ENCODE data around the gene GPR25. TPM values are rescaled to one million over a fixed set of nuclear protein-coding genes. Genes with fewer than 3 reads are reported as not detected.

GPR25 gene
- total and polyA plus RNA-seq, 2 of the 4 experiments (the other 2 are of a cell fraction): not detected

DNA sequence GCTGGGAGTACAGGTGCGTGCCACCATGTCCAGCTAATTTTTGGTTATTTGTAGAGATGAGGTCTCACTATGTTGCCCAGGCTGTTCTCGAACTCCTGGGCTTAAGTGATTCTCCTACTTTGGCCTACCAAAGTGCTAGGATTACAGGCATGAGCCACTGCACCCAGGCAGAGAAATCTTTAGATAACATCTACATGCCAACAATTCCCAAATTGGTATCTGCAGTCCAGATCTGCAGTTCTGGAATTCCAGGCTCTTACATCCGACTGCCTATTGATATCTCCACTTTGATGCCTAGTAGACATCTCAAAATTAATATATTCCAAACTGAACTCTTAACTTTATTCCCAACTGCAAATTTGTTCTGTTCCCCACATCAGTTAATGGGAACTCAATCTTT, 45.2 kb downstream of the GPR25 start:
- no peak overlapping the region for H2AK9ac ChIP-seq (replicated peaks; ENCODE audit: low read depth, low read length, poor library complexity)
- H3K9me1 ChIP-seq (ENCODE audit: insufficient read depth, low read length): no peaks in the 10 kb centered on the region
- H2BK15ac ChIP-seq (ENCODE audit: low read depth, low read length): no peak overlapping the region
- H2BK120ac ChIP-seq (ENCODE audit: low read depth, low read length): no peak overlapping the region
- ChIA-PET POLR2A (ENCODE audit: unreplicated experiment) (no interaction called here), CTCF (interaction anchor here (0.8 kb wide), 1 partner anchor 133 kb away, joined by 3 read pairs; no protein-coding TSS in a partner anchor)
- H3K79me1 ChIP-seq (ENCODE audit: low read depth in 1 of 2, low read length in 2 of 2): no peaks in the 10 kb centered on the region
- H2BK5ac ChIP-seq (ENCODE audit: low read depth, low read length, poor library complexity, severe bottlenecking): no peak overlapping the region
- no peak overlapping the region for H2AFZ ChIP-seq (replicated peaks; ENCODE audit: low read length, poor library complexity)
- H3K4me3 ChIP-seq (ENCODE audit: insufficient read depth, low read depth, low read length): no peak overlapping the region
- H3K27ac ChIP-seq (ENCODE audit: insufficient read depth, low read length): no peak overlapping the region
- WGBS, 2 experiments (ENCODE audit: extremely low coverage in 2 of 2, insufficient read length in 1 of 2): 95% methylated on average over 2 of the region's 3 CpGs; no CpG with 5 or more reads in 1 of the 2 experiments
- H3K36me3 ChIP-seq (ENCODE audit: control insufficient read depth, insufficient read depth, low read length): no peaks in the 10 kb centered on the region
- ATAC-seq (ENCODE audit: low read depth) (no peak), DNase-seq (no peak)
- no peak overlapping the region for H3K9ac ChIP-seq (ENCODE audit: low read depth, low read length)
- no peak overlapping the region for H4K8ac ChIP-seq (ENCODE audit: low read depth in 2 of 2, low read length in 2 of 2)
- TF ChIP-seq, protein P1, sequence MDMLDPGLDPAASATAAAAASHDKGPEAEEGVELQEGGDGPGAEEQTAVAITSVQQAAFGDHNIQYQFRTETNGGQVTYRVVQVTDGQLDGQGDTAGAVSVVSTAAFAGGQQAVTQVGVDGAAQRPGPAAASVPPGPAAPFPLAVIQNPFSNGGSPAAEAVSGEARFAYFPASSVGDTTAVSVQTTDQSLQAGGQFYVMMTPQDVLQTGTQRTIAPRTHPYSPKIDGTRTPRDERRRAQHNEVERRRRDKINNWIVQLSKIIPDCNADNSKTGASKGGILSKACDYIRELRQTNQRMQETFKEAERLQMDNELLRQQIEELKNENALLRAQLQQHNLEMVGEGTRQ (IDR thresholded peaks at IDR 0.05; ENCODE audit: low read depth, low read length): no peak
- TF ChIP-seq RCOR1 (IDR thresholded peaks at IDR 0.05; ENCODE audit: insufficient replicate concordance, low read length) (no peak), RFX5 (IDR thresholded peaks at IDR 0.05; ENCODE audit: low read depth, low read length) (no peak), MXI1 (IDR thresholded peaks at IDR 0.05; ENCODE audit: borderline replicate concordance, low read depth, low read length) (no peak), CHD1 (IDR thresholded peaks at IDR 0.05; ENCODE audit: low read depth, low read length) (no peak), SMC3 (IDR thresholded peaks at IDR 0.05; ENCODE audit: low read depth, low read length) (no peak), FOS (IDR thresholded peaks at IDR 0.05; ENCODE audit: low read depth, low read length) (no peak), MAFK (IDR thresholded peaks at IDR 0.05; ENCODE audit: low read depth, low read length) (no peak), CEBPB (IDR thresholded peaks at IDR 0.05; ENCODE audit: low read depth, low read length) (no peak)
- TF ChIP-seq, protein P2, sequence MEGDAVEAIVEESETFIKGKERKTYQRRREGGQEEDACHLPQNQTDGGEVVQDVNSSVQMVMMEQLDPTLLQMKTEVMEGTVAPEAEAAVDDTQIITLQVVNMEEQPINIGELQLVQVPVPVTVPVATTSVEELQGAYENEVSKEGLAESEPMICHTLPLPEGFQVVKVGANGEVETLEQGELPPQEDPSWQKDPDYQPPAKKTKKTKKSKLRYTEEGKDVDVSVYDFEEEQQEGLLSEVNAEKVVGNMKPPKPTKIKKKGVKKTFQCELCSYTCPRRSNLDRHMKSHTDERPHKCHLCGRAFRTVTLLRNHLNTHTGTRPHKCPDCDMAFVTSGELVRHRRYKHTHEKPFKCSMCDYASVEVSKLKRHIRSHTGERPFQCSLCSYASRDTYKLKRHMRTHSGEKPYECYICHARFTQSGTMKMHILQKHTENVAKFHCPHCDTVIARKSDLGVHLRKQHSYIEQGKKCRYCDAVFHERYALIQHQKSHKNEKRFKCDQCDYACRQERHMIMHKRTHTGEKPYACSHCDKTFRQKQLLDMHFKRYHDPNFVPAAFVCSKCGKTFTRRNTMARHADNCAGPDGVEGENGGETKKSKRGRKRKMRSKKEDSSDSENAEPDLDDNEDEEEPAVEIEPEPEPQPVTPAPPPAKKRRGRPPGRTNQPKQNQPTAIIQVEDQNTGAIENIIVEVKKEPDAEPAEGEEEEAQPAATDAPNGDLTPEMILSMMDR (conservative IDR thresholded peaks at IDR 0.05; ENCODE audit: low read depth, low read length): no peak
- no TSS peak for BruUV-seq (replicated peaks)
- no peak overlapping the region for H3K23ac ChIP-seq (ENCODE audit: low read depth, low read length)
- H3K4me1 ChIP-seq (ENCODE audit: control insufficient read depth, insufficient read depth, low read length): no peaks in the 10 kb centered on the region
- intact Hi-C loops (cut with micrococcal nuclease) (no loop called here), in situ Hi-C loops (cut with MboI; ENCODE audit: low sequenced_read_pairs) (no loop called here), dilution Hi-C loops (cut with HindIII; ENCODE audit: low sequenced_read_pairs, unreplicated experiment) (no loop called here)
- H3K14ac ChIP-seq (replicated peaks; ENCODE audit: low read depth, low read length): no peak overlapping the region
- no peak overlapping the region for H3K56ac ChIP-seq (ENCODE audit: extremely low read depth, insufficient read depth, low read length)
- H2BK20ac ChIP-seq (ENCODE audit: low read depth, low read length): no peak overlapping the region
- H4K20me1 ChIP-seq (ENCODE audit: insufficient read depth, low read length): no peaks in the 10 kb centered on the region
- H3K18ac ChIP-seq (ENCODE audit: low read depth, low read length): no peak overlapping the region
- H4K91ac ChIP-seq (ENCODE audit: insufficient read depth, low read depth, low read length): no peak overlapping the region
- H2AK5ac ChIP-seq (ENCODE audit: low read depth, low read length): no peak overlapping the region
- H3K27me3 ChIP-seq (ENCODE audit: control insufficient read depth, insufficient read depth, low read length): peaks cover 29% of the 10 kb centered on the region
- H3K4ac ChIP-seq (ENCODE audit: low read depth, low read length): no peak overlapping the region
- no peaks in the 10 kb centered on the region for H3K9me3 ChIP-seq (ENCODE audit: control insufficient read depth, insufficient read depth, low read length)
- H4K5ac ChIP-seq (ENCODE audit: low read depth, low read length): no peak overlapping the region
- no peak overlapping the region for H3K4me2 ChIP-seq (ENCODE audit: low read depth, low read length)

Measured in IMR-90 (cell line).